ENCODE data around the gene PRAMEF14. TPM values are rescaled to one million over a fixed set of nuclear protein-coding genes. Genes with fewer than 3 reads are reported as not detected.
"Not testable (repeated sequence)": the region's sequence is repeated elsewhere in the genome, so short reads cannot be mapped to it uniquely, and the experiment has no call there.

PRAMEF14 gene
- total RNA-seq, 5 donors from 2014 or later (not counting 1 experiment from before 2014, with no cell fraction given): not detected

DNA sequence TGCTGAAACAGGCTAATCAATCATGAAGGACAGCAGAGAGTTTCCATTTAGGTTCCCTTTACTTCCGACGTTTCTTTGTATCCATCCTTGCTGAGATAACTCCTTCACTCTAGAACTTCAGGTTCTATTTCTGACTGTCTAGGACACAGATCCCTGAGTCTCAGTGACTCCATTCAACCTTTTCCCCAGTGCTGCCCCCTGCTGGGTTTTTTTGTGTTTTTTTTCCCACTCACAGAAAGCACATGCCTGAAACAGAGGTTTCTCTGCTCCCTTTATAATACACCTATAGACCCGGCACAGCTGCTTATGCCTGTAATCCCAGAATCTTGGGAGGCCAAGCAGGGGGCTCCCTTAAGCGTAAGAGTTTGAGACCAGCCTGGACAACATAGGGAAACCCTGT is 21.6 kb upstream of the PRAMEF14 start:
- H3K4me1 Mint-ChIP-seq; H3K4me3 ChIP-seq (ENCODE audit: control insufficient read depth in 1 of 2, extremely low read depth in 1 of 2, low read length in 1 of 2); H3K27me3 ChIP-seq (replicated peaks in 1 of 2; ENCODE audit: control insufficient read depth in 2 of 2, extremely low read depth in 1 of 2, insufficient read depth in 2 of 2, low read length in 1 of 2); H3K4me3 Mint-ChIP-seq; H3K9me3 Mint-ChIP-seq; H3K27ac ChIP-seq (ENCODE audit: low read length); H3K27ac Mint-ChIP-seq; H3K36me3 Mint-ChIP-seq; ATAC-seq (replicated peaks in 1 of 4); H3K36me3 ChIP-seq (ENCODE audit: control insufficient read depth in 2 of 2, extremely low read depth in 1 of 2, insufficient read depth in 1 of 2, low read length in 1 of 2); POLR2A ChIA-PET; DNase-seq; H3K27me3 Mint-ChIP-seq; H3K4me1 ChIP-seq (ENCODE audit: control insufficient read depth in 1 of 2, extremely low read depth in 1 of 2, insufficient read depth in 2 of 2, low read length in 2 of 2); H3K9me3 ChIP-seq; CTCF ChIA-PET: not testable (repeated sequence)
- 92% methylated on average over 2 of the region's 4 CpGs for WGBS (ENCODE audit: insufficient coverage)

GRCh38 chr1:13366536-13366935 is 19.6 kb upstream of the PRAMEF14 start:
- H3K27ac Mint-ChIP-seq; H3K36me3 ChIP-seq (ENCODE audit: control insufficient read depth in 2 of 2, extremely low read depth in 1 of 2, insufficient read depth in 1 of 2, low read length in 1 of 2); H3K27me3 ChIP-seq (replicated peaks in 1 of 2; ENCODE audit: control insufficient read depth in 2 of 2, extremely low read depth in 1 of 2, insufficient read depth in 2 of 2, low read length in 1 of 2); H3K9me3 Mint-ChIP-seq; H3K36me3 Mint-ChIP-seq; ATAC-seq (replicated peaks in 1 of 4); POLR2A ChIA-PET; H3K4me1 ChIP-seq (ENCODE audit: control insufficient read depth in 1 of 2, extremely low read depth in 1 of 2, insufficient read depth in 2 of 2, low read length in 2 of 2); CTCF ChIA-PET; H3K27ac ChIP-seq (ENCODE audit: low read length); H3K4me3 ChIP-seq (ENCODE audit: control insufficient read depth in 1 of 2, extremely low read depth in 1 of 2, low read length in 1 of 2); H3K9me3 ChIP-seq; H3K4me3 Mint-ChIP-seq; DNase-seq; H3K4me1 Mint-ChIP-seq; H3K27me3 Mint-ChIP-seq: not testable (repeated sequence)
- no CpG with 5 or more reads among the region's 3 CpGs for WGBS (ENCODE audit: insufficient coverage)

GRCh38 chr1:13364928-13365327 is 18.0 kb upstream of the PRAMEF14 start:
- WGBS (ENCODE audit: insufficient coverage): no CpG with 5 or more reads among the region's 4 CpGs
- H3K9me3 Mint-ChIP-seq; H3K27ac Mint-ChIP-seq; H3K27me3 ChIP-seq (replicated peaks in 1 of 2; ENCODE audit: control insufficient read depth in 2 of 2, extremely low read depth in 1 of 2, insufficient read depth in 2 of 2, low read length in 1 of 2); H3K36me3 Mint-ChIP-seq; H3K27me3 Mint-ChIP-seq; H3K4me3 ChIP-seq (ENCODE audit: control insufficient read depth in 1 of 2, extremely low read depth in 1 of 2, low read length in 1 of 2); H3K4me3 Mint-ChIP-seq; POLR2A ChIA-PET; H3K36me3 ChIP-seq (ENCODE audit: control insufficient read depth in 2 of 2, extremely low read depth in 1 of 2, insufficient read depth in 1 of 2, low read length in 1 of 2); H3K27ac ChIP-seq (ENCODE audit: low read length); H3K4me1 Mint-ChIP-seq; H3K4me1 ChIP-seq (ENCODE audit: control insufficient read depth in 1 of 2, extremely low read depth in 1 of 2, insufficient read depth in 2 of 2, low read length in 2 of 2); H3K9me3 ChIP-seq; DNase-seq; ATAC-seq (replicated peaks in 1 of 4); CTCF ChIA-PET: not testable (repeated sequence)

DNA sequence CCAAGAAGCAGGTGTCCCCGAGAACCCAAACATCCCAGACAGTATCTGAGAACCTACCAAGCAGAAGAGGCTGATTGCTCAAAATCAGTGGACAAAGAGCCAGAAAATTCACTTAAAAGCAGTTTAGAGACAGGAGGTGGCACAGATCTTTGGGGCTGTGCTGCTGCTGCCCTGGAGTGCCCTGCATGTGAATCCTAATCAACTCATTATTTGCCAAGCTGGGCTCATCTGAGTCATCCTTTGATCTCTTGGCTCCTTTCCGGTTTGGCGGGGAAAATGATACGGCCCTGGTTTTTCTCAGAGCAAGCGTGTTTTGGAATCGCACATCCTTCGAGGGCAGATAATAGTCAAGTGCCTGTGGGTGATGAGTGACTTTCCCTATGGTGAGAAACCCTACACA is 15.4 kb upstream of the PRAMEF14 start:
- H3K4me1 ChIP-seq (ENCODE audit: control insufficient read depth in 1 of 2, extremely low read depth in 1 of 2, insufficient read depth in 2 of 2, low read length in 2 of 2); CTCF ChIA-PET; H3K36me3 Mint-ChIP-seq; H3K9me3 Mint-ChIP-seq; H3K4me3 Mint-ChIP-seq; H3K4me3 ChIP-seq (ENCODE audit: control insufficient read depth in 1 of 2, extremely low read depth in 1 of 2, low read length in 1 of 2); POLR2A ChIA-PET; H3K4me1 Mint-ChIP-seq; H3K27ac ChIP-seq (ENCODE audit: low read length); H3K27ac Mint-ChIP-seq; H3K36me3 ChIP-seq (ENCODE audit: control insufficient read depth in 2 of 2, extremely low read depth in 1 of 2, insufficient read depth in 1 of 2, low read length in 1 of 2); H3K27me3 ChIP-seq (replicated peaks in 1 of 2; ENCODE audit: control insufficient read depth in 2 of 2, extremely low read depth in 1 of 2, insufficient read depth in 2 of 2, low read length in 1 of 2); H3K9me3 ChIP-seq; ATAC-seq (replicated peaks in 1 of 4); H3K27me3 Mint-ChIP-seq; DNase-seq: not testable (repeated sequence)
- WGBS (ENCODE audit: insufficient coverage): no CpG with 5 or more reads among the region's 7 CpGs

DNA sequence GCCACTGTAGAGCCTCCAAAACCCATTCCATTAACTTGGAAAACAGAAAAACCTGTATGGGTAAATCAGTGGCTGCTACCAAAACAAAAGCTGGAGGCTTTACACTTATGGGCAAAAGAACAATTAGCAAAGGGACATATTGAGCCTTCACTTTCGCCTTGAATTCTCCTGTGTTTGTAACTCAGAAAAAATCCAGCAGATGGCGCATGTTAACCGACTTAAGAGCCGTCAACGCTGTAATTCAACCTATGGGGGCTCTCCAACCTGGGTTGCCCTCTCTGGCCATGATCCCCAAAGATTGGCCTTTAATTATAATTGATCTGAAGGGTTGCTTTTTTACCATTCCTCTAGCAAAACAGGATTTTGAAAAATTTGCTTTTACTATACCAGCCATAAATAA is 9.8 kb upstream of the PRAMEF14 start:
- H3K9me3 ChIP-seq; H3K27ac Mint-ChIP-seq; H3K4me3 ChIP-seq (ENCODE audit: control insufficient read depth in 1 of 2, extremely low read depth in 1 of 2, low read length in 1 of 2); ATAC-seq (replicated peaks in 1 of 4); H3K27me3 Mint-ChIP-seq; H3K4me1 Mint-ChIP-seq; H3K4me3 Mint-ChIP-seq; POLR2A ChIA-PET; H3K36me3 ChIP-seq (ENCODE audit: control insufficient read depth in 2 of 2, extremely low read depth in 1 of 2, insufficient read depth in 1 of 2, low read length in 1 of 2); H3K4me1 ChIP-seq (ENCODE audit: control insufficient read depth in 1 of 2, extremely low read depth in 1 of 2, insufficient read depth in 2 of 2, low read length in 2 of 2); H3K27ac ChIP-seq (ENCODE audit: low read length); CTCF ChIA-PET; H3K36me3 Mint-ChIP-seq; H3K27me3 ChIP-seq (replicated peaks in 1 of 2; ENCODE audit: control insufficient read depth in 2 of 2, extremely low read depth in 1 of 2, insufficient read depth in 2 of 2, low read length in 1 of 2): not testable (repeated sequence)
- peaks cover 4 to 11% (median 7%) of the 10 kb centered on the region in 3 donors for H3K9me3 Mint-ChIP-seq
- DNase-seq: peak in 11 of 35 experiments; percentile 0 to 55 (median 4)
- WGBS (ENCODE audit: insufficient coverage): 0% methylated on average over 1 of the region's 5 CpGs

DNA sequence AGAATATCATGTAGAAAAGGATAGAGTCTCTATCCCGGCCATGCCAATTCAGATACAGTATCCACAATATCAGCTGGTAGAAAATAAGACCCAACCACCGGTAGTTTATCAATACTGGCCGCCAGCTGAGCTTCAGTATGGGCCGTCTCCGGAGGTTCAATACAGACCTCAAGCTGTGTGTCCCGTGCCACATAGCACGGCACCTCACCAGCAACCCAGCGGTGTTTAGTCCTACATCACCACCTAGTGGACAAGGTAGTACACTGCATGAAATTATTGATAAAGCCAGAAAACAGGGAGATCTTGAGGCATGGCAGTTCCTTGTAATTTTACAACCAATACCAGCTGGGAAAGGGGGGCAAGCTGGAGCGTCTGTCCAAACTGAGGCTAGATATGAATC is 7.5 kb upstream of the PRAMEF14 start:
- ATAC-seq (replicated peaks in 1 of 4); CTCF ChIA-PET; H3K4me3 Mint-ChIP-seq; H3K27me3 Mint-ChIP-seq; H3K36me3 Mint-ChIP-seq; DNase-seq; POLR2A ChIA-PET; H3K27me3 ChIP-seq (replicated peaks in 1 of 2; ENCODE audit: control insufficient read depth in 2 of 2, extremely low read depth in 1 of 2, insufficient read depth in 2 of 2, low read length in 1 of 2); H3K4me3 ChIP-seq (ENCODE audit: control insufficient read depth in 1 of 2, extremely low read depth in 1 of 2, low read length in 1 of 2); H3K4me1 ChIP-seq (ENCODE audit: control insufficient read depth in 1 of 2, extremely low read depth in 1 of 2, insufficient read depth in 2 of 2, low read length in 2 of 2); H3K4me1 Mint-ChIP-seq; H3K27ac ChIP-seq (ENCODE audit: low read length); H3K36me3 ChIP-seq (ENCODE audit: control insufficient read depth in 2 of 2, extremely low read depth in 1 of 2, insufficient read depth in 1 of 2, low read length in 1 of 2); H3K27ac Mint-ChIP-seq; H3K9me3 ChIP-seq: not testable (repeated sequence)
- peaks cover 4 to 11% (median 7%) of the 10 kb centered on the region in 3 donors for H3K9me3 Mint-ChIP-seq
- WGBS (ENCODE audit: insufficient coverage): no CpG with 5 or more reads among the region's 9 CpGs

DNA sequence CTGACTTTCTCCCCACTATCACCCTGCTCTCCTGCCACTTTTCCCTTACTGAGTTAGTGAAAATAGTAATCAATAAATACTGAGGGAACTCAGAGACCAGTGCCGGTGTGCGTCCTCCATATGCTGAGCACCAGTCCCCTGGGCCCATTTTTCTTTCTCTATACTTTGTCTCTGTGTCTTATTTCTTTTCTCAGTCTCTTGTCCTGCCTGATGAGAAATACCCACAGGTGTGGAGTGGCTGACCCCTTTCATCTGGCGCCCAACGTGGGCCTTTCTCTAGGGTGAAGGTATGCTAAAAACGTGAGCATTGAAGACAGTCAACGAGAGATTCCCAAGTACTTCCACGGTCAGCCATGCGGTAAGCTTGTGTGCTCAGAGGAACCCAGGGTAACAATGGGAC is 6.5 kb upstream of the PRAMEF14 start:
- DNase-seq; H3K36me3 ChIP-seq (ENCODE audit: control insufficient read depth in 2 of 2, extremely low read depth in 1 of 2, insufficient read depth in 1 of 2, low read length in 1 of 2); H3K27me3 ChIP-seq (replicated peaks in 1 of 2; ENCODE audit: control insufficient read depth in 2 of 2, extremely low read depth in 1 of 2, insufficient read depth in 2 of 2, low read length in 1 of 2); ATAC-seq (replicated peaks in 1 of 4); CTCF ChIA-PET; H3K27me3 Mint-ChIP-seq; H3K4me1 Mint-ChIP-seq; H3K9me3 ChIP-seq; POLR2A ChIA-PET; H3K27ac ChIP-seq (ENCODE audit: low read length); H3K27ac Mint-ChIP-seq; H3K36me3 Mint-ChIP-seq; H3K4me1 ChIP-seq (ENCODE audit: control insufficient read depth in 1 of 2, extremely low read depth in 1 of 2, insufficient read depth in 2 of 2, low read length in 2 of 2); H3K4me3 Mint-ChIP-seq; H3K4me3 ChIP-seq (ENCODE audit: control insufficient read depth in 1 of 2, extremely low read depth in 1 of 2, low read length in 1 of 2): not testable (repeated sequence)
- WGBS (ENCODE audit: insufficient coverage): no CpG with 5 or more reads among the region's 8 CpGs
- H3K9me3 Mint-ChIP-seq: peaks cover 4 to 11% (median 7%) of the 10 kb centered on the region in 3 donors

All from T-cell (primary cell).